ENCODE data around the gene PLXDC2.

Gene PLXDC2

GRCh38 chr10:19946791-19947190 lies 130.6 kb downstream of the PLXDC2 start:
- Histone ChIP-seq H3K79me2 (ENCODE audit: insufficient read depth, low read length) (no peaks in the 10 kb centered on the region), H3K9me2 (ENCODE audit: low read depth, low read length) (no peaks in the 10 kb centered on the region), H3K4me1 (ENCODE audit: insufficient read depth, low read length, severe bottlenecking) (no peaks in the 10 kb centered on the region), H3K27me3 (ENCODE audit: insufficient read depth, low read length) (no peaks in the 10 kb centered on the region), H3K27ac (ENCODE audit: low read depth, low read length, poor library complexity, severe bottlenecking) (no peak overlapping the region), H3K4me3 (ENCODE audit: low read depth, low read length, poor library complexity, severe bottlenecking) (no peak overlapping the region), H3K9ac (ENCODE audit: low read length) (no peak overlapping the region), H3K9me3 (ENCODE audit: low read length) (no peaks in the 10 kb centered on the region), H3K4me2 (ENCODE audit: low read length) (no peak overlapping the region), H3K36me3 (ENCODE audit: insufficient read depth, low read length) (no peaks in the 10 kb centered on the region), H3F3A (ENCODE audit: insufficient read depth, low read length) (no peaks in the 10 kb centered on the region), H2AFZ (ENCODE audit: low read length) (no peak overlapping the region), H4K20me1 (ENCODE audit: insufficient read depth, low read length) (no peaks in the 10 kb centered on the region)
- no peak for TF ChIP-seq EZH2 (IDR thresholded peaks at IDR 0.05; ENCODE audit: borderline replicate concordance, low read length)
- no peak for TF ChIP-seq CTCF (IDR thresholded peaks at IDR 0.05; ENCODE audit: low read length)

- no peaks in the 10 kb centered on the region for H3F3A ChIP-seq (ENCODE audit: insufficient read depth, low read length)
- no peaks in the 10 kb centered on the region for H3K36me3 ChIP-seq (ENCODE audit: insufficient read depth, low read length)
- no peak overlapping the region for H3K9ac ChIP-seq (ENCODE audit: low read length)
- no peak overlapping the region for H3K4me2 ChIP-seq (ENCODE audit: low read length)
- H3K79me2 ChIP-seq (ENCODE audit: insufficient read depth, low read length): no peaks in the 10 kb centered on the region
- no peak overlapping the region for H3K27ac ChIP-seq (ENCODE audit: low read depth, low read length, poor library complexity, severe bottlenecking)
- H3K9me3 ChIP-seq (ENCODE audit: low read length): no peaks in the 10 kb centered on the region
- H3K4me1 ChIP-seq (ENCODE audit: insufficient read depth, low read length, severe bottlenecking): no peaks in the 10 kb centered on the region
- no peaks in the 10 kb centered on the region for H4K20me1 ChIP-seq (ENCODE audit: insufficient read depth, low read length)
- TF ChIP-seq CTCF (IDR thresholded peaks at IDR 0.05; ENCODE audit: low read length) (no peak), EZH2 (IDR thresholded peaks at IDR 0.05; ENCODE audit: borderline replicate concordance, low read length) (no peak)
- no peak overlapping the region for H2AFZ ChIP-seq (ENCODE audit: low read length)
- no peak overlapping the region for H3K4me3 ChIP-seq (ENCODE audit: low read depth, low read length, poor library complexity, severe bottlenecking)
- H3K27me3 ChIP-seq (ENCODE audit: insufficient read depth, low read length): no peaks in the 10 kb centered on the region
- no peaks in the 10 kb centered on the region for H3K9me2 ChIP-seq (ENCODE audit: low read depth, low read length)
Observed at GRCh38 chr10:19947215-19947614, 131.0 kb downstream of the PLXDC2 start.

GRCh38 chr10:19947656-19948055 lies 131.4 kb downstream of the PLXDC2 start:
- no peaks in the 10 kb centered on the region for H3K9me3 ChIP-seq (ENCODE audit: low read length)
- H3K27ac ChIP-seq (ENCODE audit: low read depth, low read length, poor library complexity, severe bottlenecking): no peak overlapping the region
- H4K20me1 ChIP-seq (ENCODE audit: insufficient read depth, low read length): no peaks in the 10 kb centered on the region
- no peak overlapping the region for H3K4me3 ChIP-seq (ENCODE audit: low read depth, low read length, poor library complexity, severe bottlenecking)
- no peak overlapping the region for H3K9ac ChIP-seq (ENCODE audit: low read length)
- no peak overlapping the region for H2AFZ ChIP-seq (ENCODE audit: low read length)
- H3K79me2 ChIP-seq (ENCODE audit: insufficient read depth, low read length): no peaks in the 10 kb centered on the region
- H3K9me2 ChIP-seq (ENCODE audit: low read depth, low read length): no peaks in the 10 kb centered on the region
- H3K27me3 ChIP-seq (ENCODE audit: insufficient read depth, low read length): no peaks in the 10 kb centered on the region
- TF ChIP-seq EZH2 (IDR thresholded peaks at IDR 0.05; ENCODE audit: borderline replicate concordance, low read length): no peak
- no peak for TF ChIP-seq CTCF (IDR thresholded peaks at IDR 0.05; ENCODE audit: low read length)
- H3K4me2 ChIP-seq (ENCODE audit: low read length): no peak overlapping the region
- H3F3A ChIP-seq (ENCODE audit: insufficient read depth, low read length): no peaks in the 10 kb centered on the region
- H3K4me1 ChIP-seq (ENCODE audit: insufficient read depth, low read length, severe bottlenecking): no peaks in the 10 kb centered on the region
- no peaks in the 10 kb centered on the region for H3K36me3 ChIP-seq (ENCODE audit: insufficient read depth, low read length)
